COLO668 (cell line): Measurements from ENCODE around the gene HOXC9.

Source experiments
- DNase-seq: peaks from one replicate; lab custom pipeline; 2025; ENCODE audit not compliant: unreplicated experiment; lab: John Stamatoyannopoulos, UW

HOXC9 gene

GRCh38 chr12:53963005-53963404 lies 37.0 kb upstream of the HOXC9 start:
- DNase-seq: no peak

GRCh38 chr12:53963434-53964314 lies 36.3 kb upstream of the HOXC9 start:
- DNase-seq: no peak

- no peak for DNase-seq
These were observed 35.6 kb upstream of the HOXC9 start for GRCh38 chr12:53964315-53964713.

GRCh38 chr12:53965281-53966084 lies 34.5 kb upstream of the HOXC9 start:
- no peak for DNase-seq

DNA sequence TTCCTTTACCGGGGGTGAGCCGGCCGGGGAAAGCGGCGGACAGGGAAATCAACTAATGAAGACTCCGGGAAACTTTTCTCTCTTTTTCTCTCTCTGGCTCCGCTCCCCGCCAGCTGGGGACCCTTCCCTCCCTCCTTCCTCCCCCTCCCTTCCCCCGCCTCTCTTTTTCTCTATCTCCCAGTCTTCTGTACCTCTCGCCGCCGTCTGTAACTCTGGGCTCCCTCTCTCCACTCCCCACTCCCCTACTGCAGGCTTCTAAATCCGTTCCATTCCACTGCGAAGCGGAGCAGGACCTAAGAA lies 33.9 kb upstream of the HOXC9 start:
- no peak for DNase-seq

GRCh38 chr12:53966385-53967133 lies 33.4 kb upstream of the HOXC9 start:
- DNase-seq: no peak

- no peak for DNase-seq
These were observed 32.5 kb upstream of the HOXC9 start for GRCh38 chr12:53967421-53967925.

DNA sequence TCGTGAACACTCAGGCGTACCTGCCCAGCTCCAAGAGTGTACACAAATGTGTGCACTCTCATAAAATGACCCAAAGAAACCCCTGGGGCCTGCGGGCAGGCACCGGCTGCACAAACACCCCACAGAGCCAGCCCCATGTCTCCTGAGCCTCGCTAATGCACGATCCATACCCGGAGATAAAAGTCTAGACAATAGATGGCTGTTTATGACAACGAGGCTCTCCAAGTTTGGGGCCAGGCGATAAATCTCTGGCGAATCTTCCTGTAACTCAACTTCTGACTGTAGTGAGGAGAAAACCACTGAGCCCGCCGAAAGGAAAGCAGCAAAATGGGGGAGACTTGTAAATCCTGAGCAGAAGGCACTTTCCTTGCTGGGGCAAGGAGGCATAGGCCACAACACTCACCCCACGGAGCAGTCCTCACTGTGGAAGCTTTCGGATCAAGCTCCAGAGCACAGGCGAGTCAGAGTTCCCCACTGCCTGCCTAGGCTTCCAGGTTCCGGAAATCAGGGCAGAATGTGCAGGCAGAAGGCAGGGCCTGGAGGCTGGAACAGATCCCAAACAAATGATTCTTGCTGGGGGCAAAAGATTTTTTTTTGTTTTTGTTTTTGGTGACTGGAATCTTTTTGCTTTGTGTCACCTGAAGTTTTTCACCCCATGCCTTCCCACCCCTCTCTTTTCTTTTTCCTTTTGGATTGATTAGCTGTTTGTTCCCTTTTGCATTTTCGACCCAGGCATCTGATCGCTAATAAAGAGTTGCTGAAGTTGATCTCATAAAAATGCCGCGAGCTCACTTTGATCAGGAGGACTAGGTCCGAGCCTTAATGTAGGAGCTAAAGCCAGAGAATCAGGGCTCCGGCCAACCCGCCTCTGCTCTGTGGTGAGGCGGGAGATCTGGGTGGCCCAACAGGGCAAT lies 31.5 kb upstream of the HOXC9 start:
- DNase-seq: no peak

DNA sequence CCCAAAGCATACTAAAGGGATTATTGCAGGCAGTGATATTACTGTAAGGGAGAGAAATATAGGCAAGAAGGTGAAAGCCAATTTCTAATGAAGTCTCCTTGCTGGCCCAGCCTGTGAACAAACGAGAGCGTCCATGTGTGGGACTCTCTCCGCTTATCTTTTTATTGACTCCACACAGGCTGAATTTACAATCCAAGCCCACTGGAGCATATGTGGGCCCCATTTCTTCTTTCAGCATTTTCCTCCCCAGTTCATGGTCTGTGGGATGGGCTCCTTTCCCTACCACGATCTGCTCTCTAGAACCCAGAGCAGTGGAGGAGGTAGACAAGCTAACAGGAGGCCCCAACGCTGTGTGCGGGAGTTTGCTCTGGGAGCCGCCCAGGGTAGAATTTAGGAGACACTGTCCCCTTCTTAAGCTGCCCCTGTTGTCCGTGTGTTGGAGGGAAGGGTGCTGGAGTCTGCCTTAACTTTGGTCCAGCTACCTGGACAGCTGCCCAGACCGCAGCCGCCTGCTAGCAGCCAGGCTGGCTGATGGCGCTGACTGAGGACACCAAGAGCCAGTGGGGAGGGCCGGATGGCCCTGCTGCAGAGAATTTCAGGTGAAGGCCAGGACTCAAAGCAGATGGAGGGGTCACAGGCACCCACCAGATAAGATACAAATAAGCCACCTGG lies 30.2 kb upstream of the HOXC9 start:
- DNase-seq: no peak

GRCh38 chr12:53970451-53970850 lies 29.5 kb upstream of the HOXC9 start:
- no peak for DNase-seq

DNA sequence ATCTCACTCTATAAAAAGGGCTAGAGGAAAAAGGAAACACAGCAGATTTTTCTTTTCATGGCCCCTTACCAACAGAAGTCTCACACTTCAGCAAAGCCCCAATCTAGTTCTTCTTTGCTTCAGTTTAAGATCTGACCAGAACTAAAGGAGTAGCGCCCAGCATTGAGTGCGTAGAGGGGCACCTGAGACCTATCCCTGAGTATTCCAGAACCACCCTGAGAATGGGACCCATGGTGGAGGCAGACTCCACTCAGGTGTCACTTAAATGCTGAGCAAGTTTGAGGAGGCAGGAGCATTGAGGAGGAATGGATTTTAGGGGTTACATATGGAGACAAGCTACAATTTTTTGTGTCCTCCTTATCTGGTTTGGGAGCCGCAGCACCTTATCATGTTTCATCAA lies 28.8 kb upstream of the HOXC9 start:
- no peak for DNase-seq

DNA sequence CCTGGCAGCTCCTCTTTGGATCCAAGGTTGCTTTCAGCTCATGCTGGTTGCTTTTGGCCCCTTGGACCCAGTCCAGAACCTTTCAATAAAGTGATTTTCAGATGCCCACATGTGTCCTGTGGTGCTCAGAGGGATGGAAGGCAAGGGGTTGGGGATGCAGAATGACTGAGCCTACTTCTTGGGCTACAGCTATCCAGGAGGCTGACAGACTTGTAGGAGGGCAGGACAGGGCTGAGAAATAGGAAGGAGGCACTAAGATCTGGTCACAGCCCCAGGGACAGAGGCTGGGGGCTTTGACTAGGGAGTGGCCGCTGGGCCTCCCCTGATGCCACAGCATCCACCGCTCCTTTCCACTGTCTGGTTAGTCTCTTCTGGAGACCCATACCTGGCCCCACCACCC lies 28.3 kb upstream of the HOXC9 start:
- DNase-seq: no peak

- DNase-seq: no peak
These were observed 27.7 kb upstream of the HOXC9 start for GRCh38 chr12:53972152-53972702.

DNA sequence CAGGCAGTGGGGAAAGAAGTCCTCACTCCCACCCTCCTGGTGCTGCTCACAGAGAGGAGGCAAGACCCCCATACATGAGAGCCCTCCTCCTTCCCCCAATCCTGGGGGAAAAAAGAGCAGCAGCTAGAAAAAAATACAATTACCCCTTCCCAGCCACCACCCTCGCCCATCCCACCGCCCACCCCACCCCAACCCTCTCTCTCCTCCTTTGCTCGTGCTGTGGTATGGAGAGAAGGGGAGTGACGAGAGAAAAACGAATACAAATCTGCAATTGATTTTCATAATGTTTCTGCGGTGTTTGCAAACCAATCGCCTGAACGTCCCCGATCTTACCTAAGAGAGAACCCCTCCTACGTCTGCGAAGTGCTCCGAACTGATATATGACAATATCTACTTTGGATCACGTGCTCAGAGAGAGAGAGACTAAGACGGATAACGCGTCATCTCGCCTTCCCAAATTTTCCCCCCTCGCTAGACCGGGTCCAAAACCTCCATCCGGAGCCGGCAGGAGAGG lies 27.2 kb upstream of the HOXC9 start, which contains the start of gene HOXC11:
HOXC11 (plus strand) TSS at position 405 of the 514 bp plus-strand sequence. CDS start 116 bp downstream, outside the sequence.
- no peak for DNase-seq

- DNase-seq: no peak
These were observed 26.5 kb upstream of the HOXC9 start for GRCh38 chr12:53973236-53974042.

DNA sequence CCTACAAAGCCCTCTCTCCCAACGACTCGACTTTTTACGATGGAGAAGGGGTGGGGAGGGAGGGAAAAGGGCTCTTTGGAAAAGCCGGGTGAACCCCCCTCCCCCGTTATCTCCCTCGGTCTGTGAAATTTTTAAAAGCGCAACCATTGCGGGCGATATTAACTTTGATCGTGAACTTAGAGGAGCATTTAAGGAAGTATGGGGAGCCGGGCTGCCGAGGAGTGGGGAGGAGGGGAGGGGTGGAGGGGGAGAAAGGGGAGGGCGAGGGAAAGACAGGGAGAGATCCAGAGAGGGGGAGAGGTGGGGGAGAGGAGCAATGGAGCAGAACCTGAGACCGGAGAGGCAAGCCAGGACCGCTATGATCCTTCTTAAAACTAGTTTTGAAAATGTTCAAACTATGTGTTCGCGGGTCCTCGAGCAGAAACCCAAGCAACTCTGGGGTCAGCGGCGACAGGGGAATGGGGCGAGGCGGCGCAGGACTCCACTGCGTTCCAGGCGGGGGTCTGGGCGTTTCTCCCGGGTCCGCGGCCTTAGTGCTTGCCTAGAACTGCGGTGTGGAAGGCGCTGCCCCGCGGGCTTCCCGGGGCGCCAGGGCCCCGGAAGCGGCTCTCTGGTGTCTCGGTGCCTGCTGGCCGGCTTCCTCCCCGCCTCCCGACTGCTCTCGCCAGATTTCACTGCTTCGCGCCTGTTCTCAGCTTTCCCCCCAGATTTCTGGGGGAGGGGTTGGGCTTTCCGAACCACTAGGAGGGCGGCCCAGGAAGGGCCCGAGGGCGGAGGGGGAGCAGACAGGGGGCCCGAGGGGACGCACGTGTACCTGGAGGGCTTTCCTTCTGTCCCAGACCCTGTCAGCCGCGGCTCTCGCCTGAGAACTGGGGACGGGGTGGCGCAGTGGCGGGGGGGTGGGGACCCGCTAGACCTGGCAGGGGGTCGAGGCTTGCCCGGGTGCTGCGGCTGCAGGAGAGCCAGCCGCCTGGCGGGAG lies 25.6 kb upstream of the HOXC9 start, which contains the start of gene HOTAIR:
HOTAIR (minus strand) TSS at position 871 of the 980 bp plus-strand sequence.
- DNase-seq: no peak

DNA sequence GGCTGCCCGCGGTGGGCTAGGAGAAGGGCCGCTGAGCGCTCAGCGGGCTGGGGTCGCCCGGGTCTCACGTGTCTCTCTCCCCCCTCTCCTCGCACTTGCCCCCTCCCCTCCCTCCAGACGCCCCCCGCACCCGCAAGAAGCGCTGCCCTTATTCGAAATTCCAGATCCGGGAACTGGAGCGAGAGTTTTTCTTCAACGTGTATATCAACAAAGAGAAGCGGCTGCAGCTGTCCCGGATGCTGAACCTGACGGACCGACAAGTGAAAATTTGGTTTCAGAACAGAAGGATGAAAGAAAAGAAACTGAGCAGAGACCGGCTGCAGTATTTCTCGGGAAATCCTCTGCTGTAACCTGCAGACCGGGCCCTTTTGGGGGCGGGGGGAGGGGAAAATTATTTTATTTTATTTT lies 24.9 kb upstream of the HOXC9 start:
- no peak for DNase-seq
